Common myeloid progenitor, CD34-positive (primary cell): ENCODE data around the gene NR0B1.

Source experiments
- CTCF ChIA-PET: fragments of 350-600 bp; sonication (Branson Sonifier 250); formaldehyde crosslinking; loops from one replicate; lab custom pipeline; 2021; ENCODE audit warnings: antibody characterized with exemption; lab: Charles Lee
- POLR2A ChIA-PET: fragments of 350-600 bp; sonication (Branson Sonifier 250); formaldehyde crosslinking; loops from one replicate; lab custom pipeline; 2021; ENCODE audit warnings: antibody characterized with exemption; lab: Charles Lee
- DNase-seq, 3 donors: peaks; one replicate each; pipeline versions ENCODE4 v3.0.0 to v3.0.0-alpha.2; 2013
- H3K27ac ChIP-seq, 2 experiments: 1 replicate in 1 of 2; 2 replicates in 1 of 2; pipeline ENCODE4 v1.7.0; 2013; ENCODE audit warnings: inconsistent platforms in 2 of 2, low read length in 2 of 2, mild to moderate bottlenecking in 2 of 2, low read depth in 1 of 2, moderate library complexity in 1 of 2; ENCODE audit not compliant: severe bottlenecking in 2 of 2, insufficient read depth in 1 of 2, poor library complexity in 1 of 2
- H3K27me3 ChIP-seq, 5 experiments: replicated peaks in 2 of 5; 1 replicate in 3 of 5; 2 replicates in 2 of 5; pipeline versions ENCODE4 v1.6.1 to v1.7.0; 2013; ENCODE audit warnings: low read length in 4 of 5, mild to moderate bottlenecking in 2 of 5, moderate library complexity in 2 of 5, inconsistent platforms in 1 of 5; ENCODE audit not compliant: insufficient read depth in 5 of 5, control insufficient read depth in 4 of 5
- H3K36me3 ChIP-seq, 4 experiments: 1 replicate in 2 of 4; 2 replicates in 2 of 4; pipeline versions ENCODE4 v1.6.1 to v1.7.0; 2013; ENCODE audit warnings: low read length in 3 of 4, control low read depth in 1 of 4, mild to moderate bottlenecking in 1 of 4; ENCODE audit not compliant: control insufficient read depth in 4 of 4, insufficient read depth in 4 of 4
- H3K4me1 ChIP-seq, 4 experiments: 1 replicate in 3 of 4; 2 replicates in 1 of 4; pipeline versions ENCODE4 v1.6.1 to v1.7.1; 2013; ENCODE audit warnings: low read length in 3 of 4, mild to moderate bottlenecking in 3 of 4, control low read depth in 1 of 4, inconsistent platforms in 1 of 4, moderate library complexity in 1 of 4; ENCODE audit not compliant: control insufficient read depth in 4 of 4, insufficient read depth in 4 of 4; ENCODE audit errors: control extremely low read depth in 1 of 4
- H3K4me3 ChIP-seq, 7 experiments: 1 replicate in 4 of 7; 2 replicates in 3 of 7; pipeline versions ENCODE4 v1.5.1 to v1.7.0; 2013; ENCODE audit warnings: mild to moderate bottlenecking in 7 of 7, low read length in 6 of 7, moderate library complexity in 6 of 7, inconsistent platforms in 2 of 7, low read depth in 2 of 7, control low read depth in 1 of 7; ENCODE audit not compliant: insufficient read depth in 4 of 7, control insufficient read depth in 1 of 7; ENCODE audit errors: extremely low read depth in 1 of 7
- H3K9me3 ChIP-seq, 5 experiments: 1 replicate in 4 of 5; 2 replicates in 1 of 5; pipeline versions ENCODE4 v1.6.1 to v1.7.1; 2013; ENCODE audit warnings: low read length in 4 of 5, mild to moderate bottlenecking in 2 of 5, inconsistent platforms in 1 of 5, low read depth in 1 of 5, moderate library complexity in 1 of 5; ENCODE audit not compliant: control insufficient read depth in 4 of 5, insufficient read depth in 2 of 5; ENCODE audit errors: control extremely low read depth in 1 of 5
- WGBS: methylation state at CpG from one replicate; pipeline ENCODE4 v1.1.5; 2013; ENCODE audit not compliant: insufficient coverage; 5-methylcytosine and 5-hydroxymethylcytosine counted together

Gene NR0B1

DNA sequence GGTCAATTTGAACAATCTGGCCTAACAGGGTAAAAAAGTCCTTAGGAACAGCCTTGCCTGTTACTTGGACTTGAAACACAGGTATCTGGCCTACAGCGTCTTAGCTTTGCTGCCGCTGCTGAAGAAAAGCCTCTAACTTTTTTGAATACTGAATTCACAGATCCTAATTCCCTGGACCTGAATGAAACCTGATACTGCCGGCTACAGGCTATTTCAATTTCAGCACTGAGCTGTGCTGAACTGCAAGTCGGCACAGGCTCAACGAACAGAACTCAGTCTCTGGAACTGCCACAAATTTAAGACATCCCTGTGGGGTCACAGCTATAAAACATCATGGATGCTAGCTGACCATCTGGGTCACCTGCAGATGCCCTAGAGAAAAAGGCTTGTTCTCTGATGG, 7.2 kb downstream of the NR0B1 start:
- POLR2A ChIA-PET = no interaction called here
- Histone ChIP-seq H3K9me3 (no peaks in the 10 kb centered on the region), H3K27me3 (peaks cover 2 to 24% (median 5%) of the 10 kb centered on the region in 5 experiments), H3K4me1 (no peaks in the 10 kb centered on the region), H3K36me3 (no peaks in the 10 kb centered on the region), H3K4me3 (no peak overlapping the region), H3K27ac (no peak overlapping the region)
- CTCF ChIA-PET = interaction anchor here (1.2 kb wide), 1 partner anchor 9 kb away, joined by 4 read pairs; no protein-coding TSS in a partner anchor
- no peak for DNase-seq
- whole genome bisulfite sequencing = 65% methylated on average over 3 of the region's 5 CpGs

DNA sequence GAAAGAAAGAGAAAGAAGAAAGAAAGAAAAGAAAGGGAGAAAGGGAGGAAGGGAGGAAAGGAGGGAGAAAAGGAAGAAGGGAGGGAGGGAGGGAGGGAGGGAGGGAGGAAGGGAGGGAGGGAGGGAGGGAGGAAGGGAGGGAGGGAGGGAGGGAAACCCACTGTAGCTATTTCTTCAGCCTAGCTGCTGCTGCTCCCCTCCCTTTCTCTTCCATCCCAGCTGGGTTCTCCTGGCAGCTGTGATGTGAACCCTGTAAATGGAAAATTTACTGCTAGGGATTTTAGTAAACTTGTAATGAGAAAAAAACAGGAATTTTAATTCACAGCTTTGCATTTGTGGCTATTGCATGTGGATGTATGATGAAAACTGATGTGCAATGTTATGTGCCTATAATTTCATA, 8.0 kb downstream of the NR0B1 start:
- ChIA-PET POLR2A (no interaction called here), CTCF (interaction anchor here (1.2 kb wide), 1 partner anchor 10 kb away, joined by 4 read pairs; no protein-coding TSS in a partner anchor)
- Histone ChIP-seq H3K36me3 (no peaks in the 10 kb centered on the region), H3K27me3 (peaks cover under 1 to 16% (median 2%) of the 10 kb centered on the region in 5 experiments), H3K27ac (no peak overlapping the region), H3K4me1 (no peaks in the 10 kb centered on the region), H3K4me3 (no peak overlapping the region), H3K9me3 (no peaks in the 10 kb centered on the region)
- DNase-seq = no peak

DNA sequence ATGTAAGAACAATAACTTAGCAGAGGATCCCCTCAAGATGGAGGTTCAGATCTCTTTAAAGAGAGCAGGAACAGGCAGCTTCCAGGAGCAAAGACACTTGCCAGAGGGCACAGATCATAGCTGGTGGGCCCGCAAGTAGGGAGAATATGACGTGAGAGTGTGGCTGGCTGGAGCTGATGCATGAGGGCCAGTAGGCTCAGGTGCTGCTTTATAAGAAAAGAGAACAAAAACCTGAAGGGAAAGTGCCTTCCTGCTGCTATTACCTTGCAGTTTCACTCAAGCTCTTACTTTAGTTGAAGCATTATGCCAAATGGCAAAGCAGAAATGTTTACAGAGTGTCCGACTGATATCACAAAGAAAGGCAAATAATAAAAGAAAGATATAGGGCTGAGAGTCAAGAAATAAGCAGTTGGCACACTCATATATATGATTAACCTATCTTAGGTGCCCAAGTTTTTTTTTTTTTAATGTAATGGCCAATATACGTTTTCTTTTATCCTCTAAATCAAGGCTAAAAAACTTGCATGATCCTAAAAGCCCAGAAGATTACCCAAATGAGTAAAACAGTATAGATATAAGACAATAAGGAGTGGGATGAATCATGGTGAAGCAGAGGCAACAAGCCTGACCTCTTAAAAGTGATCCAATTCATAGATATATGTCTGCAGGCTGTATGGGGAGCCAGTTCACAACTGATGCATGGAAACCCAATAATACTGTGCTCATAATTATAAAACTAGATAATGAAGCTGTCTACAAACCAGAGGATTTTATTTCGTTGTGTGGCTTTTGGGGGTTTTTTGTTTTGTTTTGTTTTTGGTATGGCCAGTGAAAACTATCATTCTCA, 12.6 kb downstream of the NR0B1 start:
- H3K4me3 ChIP-seq = no peak overlapping the region
- ChIA-PET CTCF (no interaction called here), POLR2A (no interaction called here)
- no peaks in the 10 kb centered on the region for H3K4me1 ChIP-seq
- no peak for DNase-seq
- H3K9me3 ChIP-seq = no peaks in the 10 kb centered on the region
- H3K27me3 ChIP-seq = peaks cover 0 to under 1% (median 0%) of the 10 kb centered on the region in 5 experiments
- no peaks in the 10 kb centered on the region for H3K36me3 ChIP-seq
- 85% methylated on average over 2 of the region's 5 CpGs for WGBS
- no peak overlapping the region for H3K27ac ChIP-seq

DNA sequence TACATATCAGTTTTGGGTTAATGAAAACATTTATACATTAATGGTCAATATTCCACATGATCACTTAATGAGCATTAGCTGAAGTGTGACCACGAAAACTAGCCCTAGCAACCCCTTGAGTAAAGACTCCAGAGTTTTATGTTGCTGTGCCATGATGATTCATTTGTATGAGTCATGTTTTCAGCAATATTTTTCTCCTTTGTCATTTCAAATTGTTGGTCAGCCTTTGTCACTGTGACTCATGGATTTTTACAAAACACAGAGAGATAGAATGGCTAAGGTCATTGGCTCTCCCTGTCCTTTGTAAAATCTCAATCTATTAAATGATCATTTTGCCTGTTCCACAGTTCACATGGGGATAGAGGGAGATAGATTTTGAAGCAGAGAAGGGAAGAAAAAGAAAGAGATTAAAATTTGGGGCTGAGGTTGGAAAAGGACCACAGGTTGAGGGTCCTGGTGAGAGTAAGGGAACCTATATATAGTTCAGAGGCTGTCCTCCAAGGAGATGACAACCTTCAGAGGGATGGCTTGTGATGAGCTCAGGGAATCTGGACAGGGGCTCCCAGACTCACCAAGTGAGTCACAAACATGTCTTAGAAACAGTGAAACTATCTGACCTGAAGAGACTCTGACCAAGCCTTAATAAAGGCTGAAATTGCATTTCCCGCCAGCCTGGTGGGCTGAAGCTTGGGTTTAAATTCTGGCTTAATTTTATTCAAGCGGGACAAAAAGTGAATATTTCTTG, 25.6 kb downstream of the NR0B1 start:
- WGBS = no CpG with 5 or more reads among the region's 3 CpGs

DNA sequence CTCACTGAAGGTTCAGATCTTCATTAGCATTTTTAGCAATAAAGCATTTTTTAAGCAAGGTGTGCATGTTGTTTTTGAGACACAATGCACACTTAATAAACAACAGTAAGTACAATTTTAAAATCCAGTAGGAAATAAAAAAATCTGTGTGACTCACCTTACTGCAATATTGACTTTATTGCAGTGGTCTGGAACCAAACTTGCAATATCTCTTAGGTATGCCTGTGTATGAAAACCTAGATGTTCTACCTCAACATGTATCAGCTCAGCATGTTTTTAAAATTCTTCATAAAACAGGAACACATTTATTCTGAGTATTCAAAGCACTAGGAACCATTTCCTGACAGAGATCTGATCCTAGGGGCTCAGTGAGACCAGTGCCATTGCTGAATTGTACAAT, 26.7 kb downstream of the NR0B1 start:
- no peak overlapping the region for H3K27ac ChIP-seq
- CTCF ChIA-PET = no interaction called here
- H3K9me3 ChIP-seq = peaks cover 0 to 1% (median 0%) of the 10 kb centered on the region in 5 experiments

More for the DNA sequence above, 25.6 kb downstream of the NR0B1 start:
- H3K4me1 ChIP-seq = no peaks in the 10 kb centered on the region
- ChIA-PET CTCF (no interaction called here), POLR2A (no interaction called here)
- no peak overlapping the region for H3K27ac ChIP-seq
- no peaks in the 10 kb centered on the region for H3K27me3 ChIP-seq
- H3K4me3 ChIP-seq = no peak overlapping the region
- H3K9me3 ChIP-seq = peaks cover 0 to 1% (median 0%) of the 10 kb centered on the region in 5 experiments
- H3K36me3 ChIP-seq = no peaks in the 10 kb centered on the region
- DNase-seq = peak; percentile 31 to 79 (median 72)

DNA sequence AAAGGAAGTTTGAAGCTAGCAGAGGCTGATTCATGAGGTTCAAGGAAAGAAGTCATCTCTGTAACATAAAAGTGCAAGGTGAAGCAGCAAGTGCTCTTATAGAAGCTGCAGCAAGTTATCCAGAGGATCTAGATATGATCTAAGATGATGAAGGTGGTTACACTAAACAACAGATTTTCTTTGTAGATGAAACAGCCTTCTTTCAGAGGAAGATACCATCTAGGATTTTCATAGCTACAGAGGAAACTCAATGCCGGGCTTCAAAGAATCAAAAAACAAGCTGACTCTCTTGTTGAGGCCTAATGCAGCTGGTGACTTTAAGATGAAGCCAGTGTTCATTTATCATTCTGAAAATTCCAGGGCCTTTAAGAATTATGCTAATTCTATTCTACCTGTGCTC, 28.8 kb downstream of the NR0B1 start:
- Histone ChIP-seq H3K27ac (no peak overlapping the region), H3K27me3 (no peaks in the 10 kb centered on the region), H3K4me3 (no peak overlapping the region), H3K36me3 (no peaks in the 10 kb centered on the region), H3K4me1 (no peaks in the 10 kb centered on the region), H3K9me3 (peaks cover 0 to 1% (median 0%) of the 10 kb centered on the region in 5 experiments)
- ChIA-PET POLR2A (no interaction called here), CTCF (no interaction called here)
- DNase-seq = no peak
- WGBS = 83% methylated on average over 1 of the region's 1 CpG

More for the DNA sequence above, 26.7 kb downstream of the NR0B1 start:
- POLR2A ChIA-PET = no interaction called here
- no peak for DNase-seq
- no peaks in the 10 kb centered on the region for H3K4me1 ChIP-seq
- no peaks in the 10 kb centered on the region for H3K36me3 ChIP-seq
- no peak overlapping the region for H3K4me3 ChIP-seq
- H3K27me3 ChIP-seq = no peaks in the 10 kb centered on the region

DNA sequence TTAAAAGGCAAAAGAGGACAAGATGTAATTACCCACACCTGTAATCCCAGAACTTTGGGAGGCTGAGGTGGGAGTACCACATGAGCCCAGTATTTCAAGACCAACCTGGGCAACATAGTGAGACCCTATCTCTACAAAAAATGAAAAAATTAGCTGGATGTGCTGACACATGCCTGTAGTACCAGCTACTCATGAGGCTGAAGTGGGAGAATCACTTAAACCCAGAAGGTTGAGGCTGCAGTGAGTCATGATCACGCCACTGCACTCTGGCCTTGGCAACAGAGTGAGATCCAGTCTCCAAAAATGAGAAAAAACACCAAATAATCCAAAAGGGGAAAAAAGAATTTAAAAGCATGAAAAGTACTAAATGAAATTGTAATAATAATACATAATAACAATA, 30.8 kb downstream of the NR0B1 start:
- no peak for DNase-seq
- POLR2A ChIA-PET = no interaction called here
- H3K27ac ChIP-seq = no peak overlapping the region
- H3K4me1 ChIP-seq = no peaks in the 10 kb centered on the region
- H3K4me3 ChIP-seq = no peak overlapping the region
- peaks cover 0 to 1% (median 0%) of the 10 kb centered on the region in 5 experiments for H3K9me3 ChIP-seq
- no peaks in the 10 kb centered on the region for H3K27me3 ChIP-seq
- no peaks in the 10 kb centered on the region for H3K36me3 ChIP-seq
- CTCF ChIA-PET = no interaction called here
- 50% methylated on average over 1 of the region's 1 CpG for WGBS
